Stimulated activated CD4-positive, alpha-beta T cell treated with anti-CD3 and anti-CD28 coated beads, Interleukin-2, amount 100 ng/mL, for 4 hours (primary cell): ENCODE results near the gene PARD3B.

Experiments
- DNase-seq: peaks from one replicate; pipeline ENCODE4 v3.0.0-alpha.2; 2020; ENCODE audit warnings: low read depth

Gene PARD3B

DNA sequence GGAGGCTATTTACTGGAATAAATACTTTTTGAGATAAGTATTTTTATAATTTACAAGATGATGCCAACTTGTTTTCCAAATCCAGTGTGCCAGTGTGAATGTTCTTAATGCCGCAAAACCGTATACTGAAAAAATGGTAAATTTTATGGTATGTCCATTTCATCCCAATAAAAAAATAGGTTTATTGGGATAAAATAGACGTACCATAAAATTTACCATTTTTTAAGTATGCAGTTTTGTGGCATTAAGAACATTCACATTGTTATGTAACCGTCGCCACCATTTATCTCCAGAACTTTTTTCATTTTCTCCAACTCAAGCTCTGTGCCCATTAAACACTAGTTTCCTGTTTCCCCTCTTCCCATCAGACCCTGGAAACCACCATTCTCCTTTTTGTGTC lies 167.9 kb downstream of the PARD3B start:
- no peak for DNase-seq

DNA sequence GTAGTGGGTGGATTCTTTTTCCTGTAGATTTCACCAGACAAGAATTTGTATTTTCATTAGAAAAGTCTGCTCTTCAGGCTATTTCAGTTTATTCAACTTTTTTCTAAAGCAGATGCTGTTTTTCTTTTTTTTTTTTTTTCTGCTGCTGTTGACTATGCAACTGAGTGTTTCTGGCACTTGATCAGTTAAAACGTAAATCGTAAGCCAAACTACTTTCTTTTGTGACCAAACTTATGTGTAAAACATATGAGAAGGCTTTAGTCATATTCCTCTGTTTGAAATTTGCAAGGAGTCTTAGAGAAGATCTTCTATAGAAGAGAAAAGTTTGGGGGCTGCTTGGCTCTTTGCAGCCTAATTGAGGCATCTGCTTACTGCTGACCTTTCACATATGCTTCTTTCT lies 170.1 kb downstream of the PARD3B start:
- DNase-seq: no peak

- DNase-seq: no peak
Observed at GRCh38 chr2:204717591-204717990, 172.3 kb downstream of the PARD3B start.

DNA sequence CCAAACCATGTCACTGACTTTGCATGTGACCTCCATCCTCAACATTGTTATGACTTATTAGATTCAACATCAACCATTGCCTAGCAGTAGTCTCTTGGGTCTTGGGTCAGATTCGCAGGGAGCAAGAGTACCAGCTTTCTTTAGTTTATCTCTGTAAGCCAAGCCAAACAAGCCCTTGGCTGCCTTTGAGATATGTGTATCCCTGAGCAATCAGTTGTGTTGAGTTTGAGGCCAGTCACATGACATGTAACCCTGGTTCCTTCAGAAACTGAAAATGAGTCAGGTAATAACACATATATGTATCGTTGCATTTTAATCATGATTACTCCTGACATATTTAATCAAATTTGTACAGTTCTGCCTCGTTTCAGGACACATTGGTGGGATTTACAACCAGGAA lies 173.3 kb downstream of the PARD3B start:
- DNase-seq: no peak

DNA sequence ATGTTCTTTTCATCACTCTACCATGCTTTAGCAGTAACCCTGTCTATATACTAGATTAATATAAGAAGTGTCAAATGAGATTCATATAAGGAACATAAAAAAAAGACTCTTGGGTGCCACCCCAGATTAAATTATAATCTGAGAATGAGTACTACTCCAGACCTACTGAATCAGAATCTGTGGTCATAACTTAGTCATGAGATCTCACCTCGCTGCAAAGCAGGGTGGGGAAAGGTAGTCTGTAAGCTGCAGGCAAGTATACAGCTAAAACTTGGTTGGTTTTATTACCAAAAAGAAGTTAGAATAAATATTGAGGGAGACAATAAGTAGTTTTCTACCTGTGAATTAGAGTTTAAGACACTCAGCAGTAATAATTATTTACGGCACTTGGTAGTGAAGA lies 175.6 kb downstream of the PARD3B start:
- no peak for DNase-seq

DNA sequence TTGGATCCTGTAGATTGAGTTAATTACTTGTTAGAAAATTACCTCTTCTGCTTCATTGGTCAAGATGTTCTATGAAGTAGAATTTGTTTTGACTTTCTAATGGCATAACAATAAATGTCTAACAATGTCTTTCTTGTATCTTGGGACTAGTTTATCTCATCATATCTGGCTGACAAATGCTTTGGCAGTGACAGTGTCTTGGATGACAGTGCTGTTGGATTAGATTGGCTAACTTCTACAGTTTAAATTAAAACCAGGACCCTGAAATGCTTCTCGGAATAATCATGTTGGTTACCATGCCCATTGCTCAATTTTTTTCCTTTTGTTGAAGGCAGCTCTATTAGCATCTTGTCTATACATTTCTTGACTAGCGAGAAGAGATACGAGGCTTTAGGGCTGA lies 176.9 kb downstream of the PARD3B start:
- no peak for DNase-seq

DNA sequence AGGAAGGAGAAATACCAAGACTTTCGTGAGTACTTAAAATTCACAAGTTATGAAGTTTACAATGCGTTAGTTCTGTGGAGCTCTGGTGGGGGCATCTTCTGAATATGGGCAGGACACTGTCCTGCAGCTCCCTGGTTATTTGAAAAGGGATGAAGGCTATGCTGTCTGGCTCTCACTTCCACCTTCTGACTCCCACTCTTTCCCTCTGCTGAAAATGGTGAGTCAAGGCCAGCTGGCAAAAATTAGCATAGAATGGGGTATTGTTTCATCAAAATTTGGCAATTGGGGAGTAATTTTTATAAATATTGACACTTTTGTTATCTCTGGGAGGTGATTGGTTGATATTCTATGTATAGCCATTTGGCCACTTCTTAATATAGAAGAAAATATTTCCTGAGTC lies 177.4 kb downstream of the PARD3B start:
- DNase-seq: no peak

GRCh38 chr2:204725693-204726360 lies 180.6 kb downstream of the PARD3B start:
- DNase-seq: no peak

- no peak for DNase-seq
Observed at GRCh38 chr2:204726831-204727230, 181.6 kb downstream of the PARD3B start.

- no peak for DNase-seq
Observed at GRCh38 chr2:204727368-204727767, 182.1 kb downstream of the PARD3B start.

- DNase-seq: no peak
Observed at GRCh38 chr2:204730603-204731002, 185.3 kb downstream of the PARD3B start.

- DNase-seq: no peak
Observed at GRCh38 chr2:204732019-204732418, 186.7 kb downstream of the PARD3B start.

DNA sequence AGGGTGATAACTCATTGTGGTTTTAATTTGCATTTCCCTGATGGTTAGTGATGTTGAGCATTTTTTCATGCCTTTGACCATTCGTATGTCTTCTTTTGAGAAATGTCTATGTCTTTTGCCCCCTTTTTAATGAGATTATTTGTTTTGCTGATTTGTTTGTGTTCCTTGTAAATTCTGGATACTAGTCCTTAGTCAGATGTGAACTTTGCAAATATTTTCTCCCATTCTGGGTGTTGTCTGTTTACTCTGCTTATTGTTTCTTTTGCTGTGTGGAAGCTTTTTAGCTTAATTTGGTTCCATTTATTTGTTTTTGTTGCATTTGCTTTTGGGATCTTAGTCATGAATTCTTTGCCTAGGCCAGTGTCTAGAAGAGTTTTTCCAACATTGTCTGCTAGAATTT lies 192.0 kb downstream of the PARD3B start:
- no peak for DNase-seq

- no peak for DNase-seq
Observed at GRCh38 chr2:204738721-204739120, 193.4 kb downstream of the PARD3B start.

DNA sequence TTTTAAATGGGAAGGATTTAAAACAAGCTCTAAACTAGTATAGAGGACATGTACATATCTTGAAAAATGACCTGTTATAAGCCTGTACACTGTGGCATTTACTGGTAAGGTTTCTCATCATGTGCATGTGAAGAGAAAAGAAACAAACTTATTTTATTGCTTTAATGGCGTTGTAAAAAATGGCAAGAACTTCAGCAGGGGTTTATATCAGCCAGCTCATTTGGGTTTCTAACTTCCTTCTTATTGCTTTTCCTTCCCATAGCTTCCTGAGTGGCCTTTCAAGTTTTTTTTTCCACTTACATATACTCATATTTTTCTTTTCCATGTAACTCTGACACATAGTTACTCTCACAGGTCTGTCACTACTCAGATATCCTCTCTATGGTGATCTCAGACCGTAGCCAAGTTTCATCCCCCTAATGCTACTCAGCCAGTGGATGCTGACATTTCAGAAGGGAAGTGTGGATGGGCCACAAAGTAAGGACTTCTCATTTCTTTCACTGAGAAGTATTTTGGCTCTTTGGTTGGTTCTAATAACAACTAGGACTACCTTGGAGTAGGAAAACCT lies 198.2 kb downstream of the PARD3B start:
- DNase-seq: no peak

DNA sequence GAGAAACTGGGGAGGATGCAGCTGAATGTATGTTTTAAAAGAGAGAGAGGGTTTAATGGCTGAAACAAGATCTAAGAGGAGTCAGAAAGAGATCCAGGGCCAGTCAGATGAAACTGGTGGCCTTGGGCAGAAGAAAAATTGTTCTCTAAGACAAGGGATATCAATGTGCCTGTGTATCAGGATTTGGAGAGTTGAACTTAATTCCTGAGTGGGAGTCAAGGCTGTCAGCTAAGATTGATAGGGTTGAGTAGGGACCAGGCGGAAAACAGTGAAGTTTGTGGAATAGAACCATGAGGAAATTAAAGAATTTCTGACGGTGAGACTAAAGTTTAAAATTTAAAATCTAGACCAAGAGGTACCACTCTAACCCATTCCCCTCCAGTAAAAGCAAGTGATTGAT lies 199.2 kb downstream of the PARD3B start:
- DNase-seq: no peak

DNA sequence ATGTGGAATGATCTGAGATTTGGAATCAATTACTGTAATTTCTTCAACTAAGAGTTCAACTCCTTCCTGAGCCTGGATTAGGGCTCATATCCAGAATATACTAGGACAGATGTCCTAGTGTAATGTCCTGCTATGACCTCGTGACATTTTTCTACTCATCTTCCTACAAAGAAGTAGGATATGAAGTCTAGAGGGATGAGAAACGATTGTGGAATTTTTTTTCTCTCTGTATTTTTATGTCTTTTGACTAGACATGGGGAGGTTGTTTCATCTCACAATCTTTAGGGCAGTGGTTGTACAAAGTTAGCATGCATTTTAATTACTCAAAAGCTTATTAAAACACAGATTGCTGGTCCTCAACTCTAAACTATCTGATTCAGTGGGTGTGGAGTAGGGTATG lies 203.0 kb downstream of the PARD3B start:
- DNase-seq: no peak

- no peak for DNase-seq
Observed at GRCh38 chr2:204749319-204749718, 204.0 kb downstream of the PARD3B start.

GRCh38 chr2:204750389-204750788 lies 205.1 kb downstream of the PARD3B start:
- no peak for DNase-seq

GRCh38 chr2:204751472-204751871 lies 206.2 kb downstream of the PARD3B start:
- DNase-seq: no peak

- no peak for DNase-seq
Observed at GRCh38 chr2:204753841-204754240, 208.6 kb downstream of the PARD3B start.

DNA sequence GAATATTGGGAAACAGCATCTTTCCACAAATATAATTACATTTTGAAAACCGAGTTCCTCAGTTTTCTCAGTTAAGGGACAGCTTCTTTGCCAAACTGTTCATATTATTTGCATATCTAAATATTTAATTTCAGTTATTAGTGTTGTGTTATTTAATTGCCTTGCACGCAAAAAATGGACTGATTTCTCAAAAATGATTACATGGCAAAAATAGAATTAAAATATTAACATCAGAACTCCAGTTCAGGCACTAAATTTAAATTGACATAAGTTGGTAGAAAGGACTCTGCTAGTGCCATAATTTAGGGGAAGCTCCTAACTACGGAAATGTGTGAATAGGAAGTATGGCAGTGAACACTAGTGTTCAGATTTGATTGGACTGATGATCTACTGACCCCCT lies 209.6 kb downstream of the PARD3B start:
- DNase-seq: no peak

- no peak for DNase-seq
Observed at GRCh38 chr2:204763974-204764703, 218.9 kb downstream of the PARD3B start.

DNA sequence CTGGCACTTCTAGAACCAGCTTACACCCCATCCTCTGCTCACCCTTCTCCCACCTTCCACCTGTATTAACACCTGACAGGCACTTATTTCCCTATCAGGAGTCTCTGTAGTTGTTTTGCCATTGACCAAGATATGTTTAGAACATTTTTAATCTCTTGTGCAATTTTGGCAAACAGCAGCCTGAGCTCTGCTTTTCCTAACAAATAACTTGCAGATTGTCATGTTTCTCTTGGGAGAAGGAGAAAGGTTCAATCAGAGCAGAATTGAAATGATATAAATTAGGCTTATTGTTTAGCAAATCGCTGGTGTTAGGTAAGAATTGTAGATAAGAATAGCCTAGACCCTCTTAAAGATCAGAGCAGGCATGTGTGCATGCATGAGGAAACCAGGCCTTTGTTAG lies 225.5 kb downstream of the PARD3B start:
- DNase-seq: no peak
